Choroid plexus epithelial cell (primary cell): ENCODE measurements around the gene DYNC1H1.

Source experiments
- DNase-seq: peaks from one replicate; pipeline ENCODE4 v3.0.0-alpha.2; 2010; ENCODE audit warnings: low read depth
- H3K4me3 ChIP-seq: 2 replicates; pipeline ENCODE4 v1.5.1; 2011; ENCODE audit warnings: low read depth, mild to moderate bottlenecking, control low read depth, low read length, moderate library complexity
- CTCF ChIP-seq: conservative IDR thresholded peaks from 2 replicates; pipeline ENCODE4 v1.5.1; 2011; ENCODE audit warnings: low read depth, mild to moderate bottlenecking, control low read depth, inconsistent platforms, low read length, moderate library complexity

DYNC1H1 gene

GRCh38 chr14:101964297-101965180 is at the start of gene DYNC1H1:
Gene DYNC1H1 (plus strand): TSS chr14:101964573. CDS start chr14:101964692, 119 bp downstream.
- H3K4me3 ChIP-seq = peak within 1 kb of the TSS; percentile 98
- DNase-seq = peak; percentile 96
- no peak for TF ChIP-seq CTCF

GRCh38 chr14:101915871-101916815 is 48.2 kb upstream of the DYNC1H1 start:
- H3K4me3 ChIP-seq = no peak overlapping the region
- TF ChIP-seq CTCF = no peak
- no peak for DNase-seq

GRCh38 chr14:101916816-101917412 is 47.5 kb upstream of the DYNC1H1 start:
- no peak for DNase-seq
- H3K4me3 ChIP-seq = no peak overlapping the region
- no peak for TF ChIP-seq CTCF

- H3K4me3 ChIP-seq = no peak overlapping the region
- TF ChIP-seq CTCF = no peak
- DNase-seq = peak; percentile 14
Measured at GRCh38 chr14:101917413-101918017, 46.9 kb upstream of the DYNC1H1 start.

- no peak for TF ChIP-seq CTCF
- peak; percentile 28 for DNase-seq
Measured at GRCh38 chr14:101918065-101918989, 46.0 kb upstream of the DYNC1H1 start.

More at GRCh38 chr14:101918065-101918989, 46.0 kb upstream of the DYNC1H1 start:
- H3K4me3 ChIP-seq = no peak overlapping the region
